ENCODE data around the gene CAVIN2.
"Not testable (repeated sequence)": the region's sequence is repeated elsewhere in the genome, so short reads cannot be mapped to it uniquely, and the experiment has no call there.

Gene CAVIN2

DNA sequence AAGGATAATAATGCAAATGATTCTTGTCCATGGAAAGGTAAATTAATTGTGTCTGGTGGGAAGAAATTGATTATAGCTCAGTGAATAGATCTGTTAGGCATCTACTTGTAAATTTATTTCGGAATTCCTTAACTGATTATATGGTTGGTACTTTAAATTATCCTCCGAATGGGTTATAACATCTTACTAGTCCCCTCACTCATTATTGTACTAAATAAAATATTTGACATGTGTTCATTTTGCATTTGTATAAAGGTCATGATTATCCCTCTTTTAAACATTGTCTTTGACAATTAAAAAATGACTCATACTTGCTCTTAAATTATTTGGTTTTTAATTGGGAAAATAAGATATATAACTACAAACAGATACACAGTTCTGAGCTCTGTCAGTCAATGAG lies 47.4 kb downstream of the CAVIN2 start:
- DNase-seq (ENCODE audit: low read depth), result no peak

DNA sequence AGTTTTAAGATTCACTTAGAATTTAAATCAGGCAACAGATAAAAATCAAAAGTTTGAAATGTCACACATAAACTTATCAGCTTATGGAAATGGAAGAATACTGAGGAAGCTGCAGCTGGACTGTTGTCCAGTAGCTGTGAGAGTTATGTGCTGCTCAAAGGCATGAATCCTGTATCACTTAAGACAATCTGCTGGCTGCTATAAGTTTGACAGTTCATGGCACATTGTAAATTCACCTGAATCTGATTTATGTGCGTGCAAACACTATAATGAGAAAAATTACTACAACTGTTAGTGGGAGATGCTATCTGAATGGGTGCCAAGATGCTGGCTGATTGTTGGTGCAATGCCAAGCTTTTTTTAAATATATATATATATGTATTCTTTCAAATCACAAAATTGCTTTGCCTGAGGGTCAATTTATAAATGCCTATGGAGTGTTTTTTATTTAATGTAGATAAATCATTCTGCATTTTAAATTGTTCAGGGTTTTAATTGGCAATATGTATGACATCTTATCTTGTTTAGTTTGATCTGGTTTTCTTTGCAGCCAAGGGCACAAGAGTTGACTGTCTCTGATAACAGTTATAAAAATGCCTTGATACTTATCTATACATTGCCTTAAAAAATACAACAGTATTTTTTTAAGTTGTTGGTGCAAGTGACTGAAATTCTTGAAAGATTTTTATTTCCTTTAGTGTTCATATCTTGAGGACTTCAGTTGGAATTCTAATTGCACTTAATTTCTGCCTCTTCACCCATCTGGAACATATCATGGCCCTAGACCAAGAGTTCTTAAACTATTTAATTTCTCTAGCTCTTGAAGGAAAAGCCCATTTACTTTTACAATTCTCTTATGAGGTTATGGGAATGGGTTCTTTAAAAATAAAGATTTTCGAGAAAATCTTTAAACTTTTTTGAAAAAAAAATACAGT lies 48.7 kb downstream of the CAVIN2 start:
- no peak for DNase-seq (ENCODE audit: low read depth)

DNA sequence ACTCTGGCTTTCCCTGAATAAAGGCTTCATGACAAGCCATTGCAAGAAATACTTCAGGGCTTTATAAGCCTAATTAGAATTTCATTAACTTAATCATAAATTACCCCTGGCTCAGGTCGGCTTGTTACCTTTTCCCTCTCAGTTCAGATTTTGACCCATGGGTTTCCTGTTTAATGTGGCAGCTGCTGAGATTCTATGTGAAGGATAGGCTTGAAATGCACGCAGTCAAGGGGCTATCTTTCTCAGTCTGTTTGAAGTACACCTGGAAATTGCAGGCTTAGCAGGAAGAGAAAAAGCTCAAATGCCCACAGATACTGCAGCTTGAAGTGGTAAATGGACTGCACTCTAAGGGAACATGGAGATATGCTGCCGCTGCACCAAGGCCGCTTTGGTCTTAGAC lies 49.4 kb downstream of the CAVIN2 start:
- DNase-seq (ENCODE audit: low read depth), result no peak

DNA sequence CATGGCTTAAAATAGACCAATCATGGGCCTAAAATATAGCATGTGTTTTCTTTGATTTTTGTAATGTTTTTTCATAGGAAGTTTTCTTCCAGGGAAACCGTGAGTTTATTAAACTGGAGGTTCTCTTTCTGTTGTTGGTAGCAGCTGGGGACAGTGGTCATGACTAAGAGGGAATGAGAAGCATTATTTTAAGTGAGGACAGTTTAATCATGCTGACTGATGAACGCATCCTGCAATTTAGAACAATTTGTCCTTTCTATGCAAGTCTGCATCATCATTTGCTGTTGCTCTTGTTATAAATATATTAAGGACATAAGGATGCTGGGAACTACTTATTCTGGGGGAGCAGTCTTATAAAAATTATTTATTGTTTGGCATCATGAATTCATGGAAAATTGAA lies 51.2 kb downstream of the CAVIN2 start:
- no peak for DNase-seq (ENCODE audit: low read depth)

DNA sequence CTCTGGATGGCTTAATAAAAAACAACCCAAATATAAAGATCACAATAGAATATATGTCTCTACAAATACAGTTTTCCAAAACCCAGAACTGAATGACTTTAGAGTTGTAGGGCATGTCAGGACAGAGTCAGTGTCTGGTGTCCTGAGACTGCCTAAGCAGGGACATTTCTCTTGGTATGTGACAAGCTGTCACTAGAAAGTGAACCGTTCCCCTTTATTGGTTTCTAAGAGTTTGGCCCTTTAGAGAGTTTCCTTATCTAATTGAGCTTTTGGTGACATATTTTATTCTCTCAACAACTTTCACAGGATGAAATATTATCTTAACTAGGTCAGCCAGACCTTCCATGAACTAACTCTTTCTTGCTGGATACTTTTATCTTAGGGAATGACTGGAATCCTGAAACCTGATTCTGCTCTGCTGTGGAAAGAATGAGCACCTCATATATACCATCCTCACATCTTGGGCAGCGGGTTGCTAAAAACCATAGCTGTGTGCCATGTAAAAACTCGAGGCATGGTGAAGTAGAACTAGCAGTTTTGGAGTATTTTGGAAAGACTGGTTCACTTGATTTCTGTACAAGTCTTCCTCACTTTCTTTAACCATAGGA lies 54.8 kb downstream of the CAVIN2 start:
- DNase-seq (ENCODE audit: low read depth), result no peak

DNA sequence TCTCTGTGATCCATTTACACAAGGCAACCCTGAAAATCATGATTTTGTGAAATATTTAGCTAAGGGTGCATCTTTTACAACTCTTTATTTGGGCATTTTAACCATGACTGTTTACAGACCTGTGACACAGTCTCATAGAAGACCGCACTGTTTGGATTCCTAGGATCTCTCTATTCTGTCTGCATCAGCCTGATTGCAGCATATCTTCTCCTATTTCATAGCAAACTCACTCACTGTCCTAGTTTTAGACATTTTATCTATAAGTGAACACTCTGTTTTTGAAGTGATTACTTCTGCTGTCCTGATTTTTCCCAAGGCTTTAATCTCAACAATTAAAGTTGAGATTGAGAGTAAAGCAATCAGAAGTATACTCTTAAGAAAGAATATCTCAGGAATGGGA lies 56.2 kb downstream of the CAVIN2 start:
- no peak for DNase-seq (ENCODE audit: low read depth)

DNA sequence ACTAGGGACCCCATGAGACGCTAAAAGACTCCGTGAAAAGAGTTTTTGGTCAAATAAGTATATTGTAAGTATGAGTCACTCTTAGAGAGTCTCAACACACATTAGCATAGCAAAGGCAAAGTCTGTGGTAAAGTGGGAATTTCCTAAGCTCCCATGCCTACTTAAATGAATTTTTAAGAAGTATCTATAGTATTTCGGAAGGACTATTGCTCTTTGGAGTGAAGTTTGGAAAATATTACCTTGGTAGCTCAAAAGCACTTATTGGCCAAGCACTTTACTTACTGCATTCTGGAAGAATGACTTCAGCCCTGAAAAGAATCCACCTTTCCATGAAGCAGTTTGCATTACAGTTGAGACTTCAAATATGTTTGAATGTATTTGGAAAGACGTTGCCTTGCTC lies 57.1 kb downstream of the CAVIN2 start:
- no peak for DNase-seq (ENCODE audit: low read depth)

DNA sequence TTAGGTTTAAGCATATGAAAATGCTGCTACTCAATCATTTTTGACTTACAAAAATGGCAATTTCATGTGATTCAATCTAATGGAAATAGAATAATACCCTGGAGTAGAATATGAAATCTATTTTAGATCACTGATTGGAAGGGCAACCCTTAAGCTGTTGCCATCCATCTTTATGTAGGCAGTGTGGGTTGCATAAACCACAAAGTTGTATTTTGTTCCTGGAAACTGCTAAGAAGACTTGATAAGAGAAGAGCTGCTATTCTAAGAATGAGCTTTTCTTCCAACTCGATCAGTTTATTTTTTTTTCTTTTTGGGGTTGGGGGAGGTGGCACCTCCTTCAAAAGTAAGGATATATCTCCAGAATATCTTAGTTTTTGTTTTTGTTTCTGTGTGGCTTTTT lies 60.2 kb downstream of the CAVIN2 start:
- no peak for DNase-seq (ENCODE audit: low read depth)

DNA sequence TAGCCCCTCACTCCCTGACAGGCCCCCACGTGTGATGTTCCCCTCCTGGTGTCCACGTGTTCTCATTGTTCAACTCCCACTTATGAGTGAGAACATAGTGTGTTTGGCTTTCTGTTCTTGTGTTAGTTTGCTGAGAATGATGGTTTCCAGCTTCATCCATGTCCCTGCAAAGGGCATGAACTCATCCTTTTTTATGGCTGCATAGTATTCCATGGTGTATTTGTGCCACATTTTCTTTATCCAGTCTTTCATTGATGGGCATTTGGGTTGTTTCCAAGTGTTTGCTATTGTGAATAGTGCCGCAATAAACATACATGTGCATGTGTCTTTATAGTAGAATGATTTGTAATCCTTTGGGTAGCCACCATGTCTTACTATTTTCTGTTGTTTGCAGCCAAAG lies 61.2 kb downstream of the CAVIN2 start:
- not testable (repeated sequence) for DNase-seq (ENCODE audit: low read depth)
